ENCODE measurements around the gene DSCAM.

DNA sequence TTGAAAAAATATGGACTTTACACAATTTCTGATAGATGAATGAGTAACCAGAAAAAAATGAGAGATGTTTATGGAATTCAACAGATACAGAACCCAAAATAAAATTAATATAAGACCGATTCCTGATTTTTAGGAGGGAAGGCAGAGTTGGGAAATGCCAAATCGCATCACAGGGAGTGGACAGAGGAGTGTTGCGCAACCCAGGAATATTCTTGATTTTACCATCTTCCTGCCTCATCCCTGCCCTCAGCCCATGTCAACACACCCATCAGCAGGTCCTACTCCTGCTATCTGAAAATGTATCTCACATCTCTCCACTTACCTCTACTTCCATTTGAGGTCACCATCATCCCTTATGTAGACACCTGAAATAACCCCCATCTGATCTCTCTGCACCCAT lies 221.0 kb downstream of the DSCAM start:
- no peak for TF ChIP-seq POLR2AphosphoS5 (IDR thresholded peaks at IDR 0.05; ENCODE audit: low read depth, low read length)
- no peak for TF ChIP-seq POLR2A (IDR thresholded peaks at IDR 0.05; ENCODE audit: low read depth, low read length)
- TF ChIP-seq TAF1 (IDR thresholded peaks at IDR 0.05; ENCODE audit: borderline replicate concordance, low read depth, low read length) = no peak
